SK-N-SH treated with all-trans-retinoic acid at 6 μM for 48 hours (cell line): Measurements from ENCODE around the gene KYAT1.

ENCODE experiments used
- ATAC-seq: fragments of 200-7000 bp; cut with Tn5 transposase; 3 replicates; pipeline ENCODE4 v1.9.1; 2020; ENCODE audit warnings: mild to moderate bottlenecking, moderate library complexity
- ARNTL ChIP-seq: fragments of 450-650 bp; formaldehyde crosslinking; IDR thresholded peaks from 2 replicates; pipeline ENCODE4 v1.5.0; 2020; ENCODE audit warnings: low read depth, mild to moderate bottlenecking, moderate library complexity, borderline replicate concordance
- BACH2 ChIP-seq: fragments of 250-450 bp; sonication (Bioruptor Pico); IDR thresholded peaks from 2 replicates; pipeline ENCODE4 v1.9.0; 2021; ENCODE audit warnings: mild to moderate bottlenecking, borderline replicate concordance
- CREB5 ChIP-seq: fragments of 250-450 bp; sonication (Bioruptor Pico); IDR thresholded peaks from 2 replicates; pipeline ENCODE4 v1.5.1; 2020; ENCODE audit warnings: low read depth, mild to moderate bottlenecking, moderate library complexity
- CSDC2 ChIP-seq: fragments of 250-450 bp; sonication (Bioruptor Pico); IDR thresholded peaks from 2 replicates; pipeline ENCODE4 v1.5.0; 2020; ENCODE audit warnings: mild to moderate bottlenecking, moderate library complexity
- CSRNP3 ChIP-seq: fragments of 250-450 bp; sonication (Bioruptor Pico); IDR thresholded peaks from 2 replicates; pipeline ENCODE4 v1.5.1; 2021; ENCODE audit warnings: mild to moderate bottlenecking, moderate library complexity
- ESRRG ChIP-seq: fragments of 250-450 bp; sonication (Bioruptor Pico); IDR thresholded peaks from 2 replicates; pipeline ENCODE4 v1.6.1; 2021; ENCODE audit warnings: mild to moderate bottlenecking
- GLIS3 ChIP-seq: fragments of 250-450 bp; sonication (Bioruptor Pico); IDR thresholded peaks from 2 replicates; pipeline ENCODE4 v1.5.0; 2020; ENCODE audit warnings: mild to moderate bottlenecking, moderate library complexity
- ISL1 ChIP-seq: fragments of 250-450 bp; sonication (Bioruptor Pico); IDR thresholded peaks from 2 replicates; pipeline ENCODE4 v2.1.2; 2022; ENCODE audit warnings: mild to moderate bottlenecking, moderate library complexity
- PATZ1 ChIP-seq: fragments of 250-450 bp; sonication (Bioruptor Pico); IDR thresholded peaks from 2 replicates; pipeline ENCODE4 v1.8.0; 2020; ENCODE audit warnings: mild to moderate bottlenecking, moderate library complexity, borderline replicate concordance
- POU6F1 ChIP-seq: fragments of 250-450 bp; sonication (Bioruptor Pico); IDR thresholded peaks from 2 replicates; pipeline ENCODE4 v1.8.0; 2021; ENCODE audit warnings: low read depth, mild to moderate bottlenecking, moderate library complexity, borderline replicate concordance
- PPARA ChIP-seq: fragments of 250-450 bp; sonication (Bioruptor Pico); IDR thresholded peaks from 2 replicates; pipeline ENCODE4 v1.5.0; 2020; ENCODE audit warnings: mild to moderate bottlenecking, borderline replicate concordance
- RARB ChIP-seq: fragments of 250-450 bp; sonication (Bioruptor Pico); IDR thresholded peaks from 2 replicates; pipeline ENCODE4 v1.8.0; 2021; ENCODE audit warnings: mild to moderate bottlenecking, moderate library complexity
- SNAI2 ChIP-seq: fragments of 250-450 bp; sonication (Bioruptor Pico); IDR thresholded peaks from 2 replicates; pipeline ENCODE4 v1.5.0; 2020; ENCODE audit warnings: mild to moderate bottlenecking, moderate library complexity
- TOX ChIP-seq: fragments of 250-450 bp; sonication (Bioruptor Pico); IDR thresholded peaks from 2 replicates; pipeline ENCODE4 v1.8.0; 2021; ENCODE audit warnings: mild to moderate bottlenecking, moderate library complexity, borderline replicate concordance
- TSHZ2 ChIP-seq: fragments of 250-450 bp; sonication (Bioruptor Pico); IDR thresholded peaks from 2 replicates; pipeline ENCODE4 v1.5.0; 2020; ENCODE audit warnings: mild to moderate bottlenecking, moderate library complexity
- ZFP3 ChIP-seq: fragments of 250-450 bp; sonication (Bioruptor Pico); IDR thresholded peaks from 2 replicates; pipeline ENCODE4 v1.5.0; 2020; ENCODE audit warnings: mild to moderate bottlenecking, moderate library complexity
- ZFP30 ChIP-seq: fragments of 450-650 bp; formaldehyde crosslinking; IDR thresholded peaks from 2 replicates; pipeline ENCODE4 v1.5.0; 2022; ENCODE audit warnings: mild to moderate bottlenecking, moderate library complexity
- ZNF70 ChIP-seq: fragments of 450-650 bp; formaldehyde crosslinking; IDR thresholded peaks from 2 replicates; pipeline ENCODE4 v1.5.0; 2020; ENCODE audit warnings: mild to moderate bottlenecking, moderate library complexity

The KYAT1 gene

GRCh38 chr9:128810873-128811272 lies 70.9 kb downstream of the KYAT1 start:
- TF ChIP-seq ARNTL (CRISPR knock-in tag) (no peak), ZFP30 (CRISPR knock-in tag) (no peak), CREB5 (no peak), ESRRG (CRISPR knock-in tag) (no peak), BACH2 (CRISPR knock-in tag) (no peak), ZNF70 (no peak), CSDC2 (CRISPR knock-in tag) (no peak), TOX (no peak), TSHZ2 (CRISPR knock-in tag) (no peak), ISL1 (CRISPR knock-in tag) (no peak), CSRNP3 (CRISPR knock-in tag) (no peak), ZFP3 (CRISPR knock-in tag) (no peak), SNAI2 (no peak), PPARA (CRISPR knock-in tag) (no peak), POU6F1 (CRISPR knock-in tag) (no peak)
- TF ChIP-seq, all 23 proteins: peak for 0
- ATAC-seq: no peak

GRCh38 chr9:128809831-128810230 lies 71.9 kb downstream of the KYAT1 start:
- ATAC-seq: no peak; the same call in 1 of the 3 replicates
- TF ChIP-seq PATZ1 (CRISPR knock-in tag): no peak

- no peak for ATAC-seq
Measured at GRCh38 chr9:128809036-128809599, 72.6 kb downstream of the KYAT1 start.

GRCh38 chr9:128808543-128808942 lies 73.2 kb downstream of the KYAT1 start:
- ATAC-seq: no peak
- TF ChIP-seq ISL1 (CRISPR knock-in tag): no peak
- no peak for TF ChIP-seq TSHZ2 (CRISPR knock-in tag)
- no peak for TF ChIP-seq RARB
- no peak for TF ChIP-seq CSRNP3 (CRISPR knock-in tag)
- TF ChIP-seq PPARA (CRISPR knock-in tag): no peak
- no peak for TF ChIP-seq ZNF70
- TF ChIP-seq PATZ1 (CRISPR knock-in tag): no peak
- TF ChIP-seq SNAI2: no peak
- no peak for TF ChIP-seq CREB5

More at GRCh38 chr9:128809036-128809599, 72.6 kb downstream of the KYAT1 start:
- TF ChIP-seq ZFP3 (CRISPR knock-in tag) (no peak), GLIS3 (no peak), ESRRG (CRISPR knock-in tag) (no peak)
